Tibial nerve (tissue), 3 donors: ENCODE data around the gene CCDC88C.

ENCODE experiments used
- CTCF ChIP-seq, 5 experiments: fragments of 200-600 bp in 3 of 5; fragments of 450-650 bp in 2 of 5; sonication (generic) in 3 of 5; IDR thresholded peaks; one replicate each; pipeline ENCODE4 v1.5.1; 2016 to 2019; ENCODE audit warnings: antibody characterized with exemption in 5 of 5, mild to moderate bottlenecking in 3 of 5, moderate library complexity in 2 of 5
- POLR2A ChIP-seq, 2 donors: fragments of 450-650 bp; IDR thresholded peaks; one replicate each; pipeline ENCODE4 v1.6.1; 2017; ENCODE audit warnings: antibody characterized with exemption in 2 of 2, mild to moderate bottlenecking in 2 of 2, moderate library complexity in 2 of 2

GRCh38 chr14:91417983-91418386 lies 365 bp upstream of the CCDC88C start:
- no peak for TF ChIP-seq CTCF (IDR thresholded peaks at IDR 0.05)
- no peak for TF ChIP-seq POLR2A (IDR thresholded peaks at IDR 0.05)
